OCI-LY7 (cell line): ENCODE measurements around the gene ANXA4.

Experiments
- CTCF ChIP-seq: fragments of 200-600 bp; sonication (generic); conservative IDR thresholded peaks from 2 replicates; pipeline ENCODE4 v1.5.1; 2014; ENCODE audit warnings: mild to moderate bottlenecking, antibody characterized with exemption, low read length, moderate library complexity, mixed read lengths
- EZH2phosphoT487 ChIP-seq: fragments of 200-600 bp; sonication (generic); IDR thresholded peaks from 2 replicates; pipeline ENCODE4 v1.6.1; 2018; ENCODE audit warnings: low read depth, borderline replicate concordance, mild to moderate bottlenecking, mixed run types, antibody characterized with exemption, low read length, moderate library complexity, mixed read lengths

- no peak for TF ChIP-seq CTCF
- TF ChIP-seq EZH2phosphoT487, result no peak
These were observed 12.7 kb downstream of the ANXA4 start for GRCh38 chr2:69754633-69755032.
